ENCODE results near the gene PPP4R4.

The PPP4R4 gene

GRCh38 chr14:94309721-94310120 is 135.6 kb downstream of the PPP4R4 start:
- DNase-seq, result no peak
- no peak for TF ChIP-seq GATA1 (IDR thresholded peaks at IDR 0.05; ENCODE audit: low read depth, low read length)
- TF ChIP-seq POLR2A (IDR thresholded peaks at IDR 0.05; ENCODE audit: low read length), result no peak

GRCh38 chr14:94310248-94310647 is 136.1 kb downstream of the PPP4R4 start:
- TF ChIP-seq GATA1 (IDR thresholded peaks at IDR 0.05; ENCODE audit: low read depth, low read length) (no peak), POLR2A (IDR thresholded peaks at IDR 0.05; ENCODE audit: low read length) (no peak)
- DNase-seq, result no peak

GRCh38 chr14:94312481-94313246 is 138.5 kb downstream of the PPP4R4 start:
- DNase-seq, result no peak
- no peak for TF ChIP-seq POLR2A (IDR thresholded peaks at IDR 0.05; ENCODE audit: low read length)
- TF ChIP-seq GATA1 (IDR thresholded peaks at IDR 0.05; ENCODE audit: low read depth, low read length), result no peak

- DNase-seq, result no peak
- TF ChIP-seq POLR2A (IDR thresholded peaks at IDR 0.05; ENCODE audit: low read length) (no peak), GATA1 (IDR thresholded peaks at IDR 0.05; ENCODE audit: low read depth, low read length) (no peak)
Observed at GRCh38 chr14:94313991-94314655, 140.0 kb downstream of the PPP4R4 start.

GRCh38 chr14:94314890-94315289 is 140.8 kb downstream of the PPP4R4 start:
- TF ChIP-seq POLR2A (IDR thresholded peaks at IDR 0.05; ENCODE audit: low read length) (no peak), GATA1 (IDR thresholded peaks at IDR 0.05; ENCODE audit: low read depth, low read length) (no peak)
- no peak for DNase-seq

- no peak for DNase-seq
- no peak for TF ChIP-seq POLR2A (IDR thresholded peaks at IDR 0.05; ENCODE audit: low read length)
- no peak for TF ChIP-seq GATA1 (IDR thresholded peaks at IDR 0.05; ENCODE audit: low read depth, low read length)
Observed at GRCh38 chr14:94316692-94317091, 142.6 kb downstream of the PPP4R4 start.

- TF ChIP-seq POLR2A (IDR thresholded peaks at IDR 0.05; ENCODE audit: low read length), result no peak
- TF ChIP-seq GATA1 (IDR thresholded peaks at IDR 0.05; ENCODE audit: low read depth, low read length), result no peak
- no peak for DNase-seq
Observed at GRCh38 chr14:94317259-94317658, 143.1 kb downstream of the PPP4R4 start.

GRCh38 chr14:94320243-94320642 is 146.1 kb downstream of the PPP4R4 start:
- TF ChIP-seq GATA1 (IDR thresholded peaks at IDR 0.05; ENCODE audit: low read depth, low read length) (no peak), POLR2A (IDR thresholded peaks at IDR 0.05; ENCODE audit: low read length) (no peak)
- no peak for DNase-seq

GRCh38 chr14:94321421-94322271 is 147.5 kb downstream of the PPP4R4 start:
- no peak for DNase-seq
- TF ChIP-seq POLR2A (IDR thresholded peaks at IDR 0.05; ENCODE audit: low read length) (no peak), GATA1 (IDR thresholded peaks at IDR 0.05; ENCODE audit: low read depth, low read length) (no peak)

GRCh38 chr14:94322648-94323570 is 148.8 kb downstream of the PPP4R4 start, which contains the start of gene SERPINA6:
SERPINA6 (minus strand) TSS chr14:94323336; CDS start chr14:94314648, 8,688 bp downstream.
- TF ChIP-seq POLR2A (IDR thresholded peaks at IDR 0.05; ENCODE audit: low read length) (no peak), GATA1 (IDR thresholded peaks at IDR 0.05; ENCODE audit: low read depth, low read length) (no peak)
- DNase-seq, result no peak

- no peak for TF ChIP-seq GATA1 (IDR thresholded peaks at IDR 0.05; ENCODE audit: low read depth, low read length)
- no peak for TF ChIP-seq POLR2A (IDR thresholded peaks at IDR 0.05; ENCODE audit: low read length)
- no peak for DNase-seq
Observed at GRCh38 chr14:94328196-94328595, 154.1 kb downstream of the PPP4R4 start.

All from erythroblast (primary cell).